Measurements from ENCODE around the gene RPL23.
A peak's percentile ranks its signal among the peaks of the same experiment; 100 is the strongest.

Gene RPL23

DNA sequence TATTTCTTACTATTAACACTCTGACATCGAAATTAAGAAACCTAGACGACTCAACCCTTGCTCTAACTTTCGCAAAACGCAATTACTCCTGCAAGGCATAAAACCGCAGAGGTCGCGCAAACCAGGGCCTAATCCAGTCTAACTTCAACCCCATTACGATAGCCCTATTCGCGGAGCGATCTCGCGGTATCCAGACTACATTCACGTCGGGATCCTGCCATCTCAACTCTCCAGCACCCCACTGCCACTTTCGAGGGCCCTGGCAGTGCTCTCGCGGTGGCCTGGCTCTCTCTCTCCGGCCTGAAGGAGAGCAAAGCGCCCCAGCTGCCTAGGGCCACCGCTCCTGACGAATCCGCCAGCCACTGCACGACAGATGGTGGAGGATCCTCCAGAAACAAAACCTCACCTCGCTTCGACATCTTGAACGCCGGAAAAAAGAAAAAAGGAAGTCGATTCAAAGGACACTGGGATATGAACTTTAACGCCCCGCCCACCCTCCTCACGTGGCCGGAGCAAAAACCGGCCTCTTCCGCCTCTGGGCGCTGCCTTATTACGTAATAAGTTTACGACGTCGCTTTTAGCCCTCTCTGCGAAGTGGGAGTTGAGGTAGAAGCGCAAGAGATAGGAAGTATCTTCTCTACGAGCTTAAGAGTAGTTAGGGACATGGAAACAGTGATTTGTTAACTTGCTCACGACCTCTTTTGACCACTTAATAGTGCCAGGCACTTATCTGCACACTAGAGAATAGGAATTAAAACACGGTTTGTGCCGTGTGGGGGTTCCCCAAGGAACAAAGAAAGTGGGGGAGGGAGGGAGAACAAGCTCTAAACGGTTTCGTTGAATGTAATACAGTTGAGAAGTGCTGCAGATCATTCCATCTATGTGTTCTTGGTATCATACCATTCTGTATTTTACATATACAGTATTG, at the start of gene RPL23:
Gene RPL23 (minus strand): TSS at position 430 of the 928 bp plus-strand sequence. CDS start 11 bp downstream, at position 419.
- DNase-seq (ENCODE audit: low read depth): peak; percentile 98
- H3K4me3 ChIP-seq (replicated peaks; ENCODE audit: low read depth, low read length): peak within 1 kb of the TSS; percentile 94
- TF ChIP-seq, protein P1, sequence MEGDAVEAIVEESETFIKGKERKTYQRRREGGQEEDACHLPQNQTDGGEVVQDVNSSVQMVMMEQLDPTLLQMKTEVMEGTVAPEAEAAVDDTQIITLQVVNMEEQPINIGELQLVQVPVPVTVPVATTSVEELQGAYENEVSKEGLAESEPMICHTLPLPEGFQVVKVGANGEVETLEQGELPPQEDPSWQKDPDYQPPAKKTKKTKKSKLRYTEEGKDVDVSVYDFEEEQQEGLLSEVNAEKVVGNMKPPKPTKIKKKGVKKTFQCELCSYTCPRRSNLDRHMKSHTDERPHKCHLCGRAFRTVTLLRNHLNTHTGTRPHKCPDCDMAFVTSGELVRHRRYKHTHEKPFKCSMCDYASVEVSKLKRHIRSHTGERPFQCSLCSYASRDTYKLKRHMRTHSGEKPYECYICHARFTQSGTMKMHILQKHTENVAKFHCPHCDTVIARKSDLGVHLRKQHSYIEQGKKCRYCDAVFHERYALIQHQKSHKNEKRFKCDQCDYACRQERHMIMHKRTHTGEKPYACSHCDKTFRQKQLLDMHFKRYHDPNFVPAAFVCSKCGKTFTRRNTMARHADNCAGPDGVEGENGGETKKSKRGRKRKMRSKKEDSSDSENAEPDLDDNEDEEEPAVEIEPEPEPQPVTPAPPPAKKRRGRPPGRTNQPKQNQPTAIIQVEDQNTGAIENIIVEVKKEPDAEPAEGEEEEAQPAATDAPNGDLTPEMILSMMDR (IDR thresholded peaks at IDR 0.05; ENCODE audit: low read length, missing control alignments): no peak

DNA sequence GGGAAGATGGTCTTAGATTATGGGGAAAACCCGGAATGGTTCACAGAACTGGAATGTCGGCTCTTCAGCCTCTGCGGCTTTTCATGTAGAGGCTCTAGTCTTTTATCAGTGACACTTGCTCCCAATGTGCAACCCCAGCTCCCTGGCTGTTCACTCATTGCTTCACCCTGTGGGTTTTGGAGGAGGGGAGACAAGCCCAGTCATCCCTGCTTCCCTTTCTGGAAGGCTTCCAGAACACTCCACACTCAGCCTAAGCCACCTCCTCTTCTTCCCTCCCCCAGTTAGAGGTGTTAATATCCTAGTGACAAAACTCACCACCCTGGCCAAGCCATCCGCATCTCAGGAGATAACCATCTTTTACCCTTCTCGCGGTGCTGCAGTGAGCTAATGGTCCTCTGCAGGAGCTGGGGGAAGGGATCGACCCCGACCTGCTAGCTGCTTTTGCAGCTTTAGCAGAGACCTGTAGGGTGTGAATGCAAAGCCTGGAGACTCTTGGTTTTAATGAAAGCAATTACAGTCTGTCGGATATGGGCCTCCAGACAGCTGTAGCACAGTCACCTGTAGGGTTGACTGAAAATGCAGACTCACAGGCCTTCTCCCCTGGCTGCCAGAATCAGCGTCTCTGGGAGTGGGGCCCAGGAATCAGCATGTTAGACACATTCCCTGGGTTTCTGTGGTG, 47.6 kb upstream of the RPL23 start:
- no peak overlapping the region for H3K4me3 ChIP-seq (replicated peaks; ENCODE audit: low read depth, low read length)
- peak; percentile 96 for DNase-seq (ENCODE audit: low read depth)
- TF ChIP-seq, protein P1 (IDR thresholded peaks at IDR 0.05; ENCODE audit: low read length, missing control alignments): no peak

DNA sequence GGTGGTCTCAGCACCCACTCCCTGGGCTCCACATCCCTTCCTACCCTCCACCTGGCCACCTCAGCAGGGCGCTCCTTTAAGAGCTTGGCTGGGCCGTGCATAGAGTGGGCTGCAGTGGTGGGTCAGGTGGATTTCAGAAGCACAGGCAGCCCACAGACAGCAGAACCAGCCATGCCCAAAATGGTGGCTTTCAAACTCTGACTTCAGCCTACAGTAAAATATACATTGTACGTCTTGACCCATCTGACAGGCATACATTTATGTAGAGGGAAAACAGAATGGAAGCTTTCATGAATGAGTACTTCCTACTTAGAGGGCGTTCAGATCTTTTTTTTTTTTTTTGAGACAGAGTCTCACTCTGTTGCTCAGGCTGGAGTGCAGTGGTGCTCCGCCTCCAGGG, 45.9 kb upstream of the RPL23 start:
- TF ChIP-seq, protein P1 (IDR thresholded peaks at IDR 0.05; ENCODE audit: low read length, missing control alignments): no peak
- no peak overlapping the region for H3K4me3 ChIP-seq (replicated peaks; ENCODE audit: low read depth, low read length)
- no peak for DNase-seq (ENCODE audit: low read depth)

DNA sequence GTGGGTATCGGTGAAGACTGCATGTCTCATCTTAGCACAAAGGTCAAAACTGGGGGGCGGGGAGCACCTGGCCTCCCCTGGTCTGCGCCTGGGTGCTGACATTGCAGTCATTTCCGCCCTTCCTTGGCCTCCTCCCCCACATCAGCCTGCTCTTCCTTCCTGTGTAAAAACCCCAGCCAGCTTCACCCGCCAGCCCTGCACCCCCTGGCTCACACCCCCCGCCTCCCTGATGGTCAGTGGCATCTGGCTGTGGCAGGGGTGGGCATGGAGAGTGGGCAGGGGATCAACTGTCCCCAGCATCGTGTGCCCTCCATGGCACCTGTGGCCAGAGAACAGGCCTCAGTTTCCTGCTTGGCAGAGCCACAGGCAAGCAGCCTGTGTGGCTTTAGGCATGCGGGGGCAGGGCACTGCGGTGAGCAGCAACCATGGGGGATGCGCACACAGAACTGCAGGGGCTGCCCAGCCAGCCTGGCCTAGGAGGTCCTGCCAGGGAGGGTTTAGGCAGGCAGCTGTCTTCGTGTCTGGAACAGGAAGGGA, 45.4 kb upstream of the RPL23 start:
- TF ChIP-seq, protein P1 (IDR thresholded peaks at IDR 0.05; ENCODE audit: low read length, missing control alignments): no peak
- no peak overlapping the region for H3K4me3 ChIP-seq (replicated peaks; ENCODE audit: low read depth, low read length)
- peak; percentile 31 for DNase-seq (ENCODE audit: low read depth)

DNA sequence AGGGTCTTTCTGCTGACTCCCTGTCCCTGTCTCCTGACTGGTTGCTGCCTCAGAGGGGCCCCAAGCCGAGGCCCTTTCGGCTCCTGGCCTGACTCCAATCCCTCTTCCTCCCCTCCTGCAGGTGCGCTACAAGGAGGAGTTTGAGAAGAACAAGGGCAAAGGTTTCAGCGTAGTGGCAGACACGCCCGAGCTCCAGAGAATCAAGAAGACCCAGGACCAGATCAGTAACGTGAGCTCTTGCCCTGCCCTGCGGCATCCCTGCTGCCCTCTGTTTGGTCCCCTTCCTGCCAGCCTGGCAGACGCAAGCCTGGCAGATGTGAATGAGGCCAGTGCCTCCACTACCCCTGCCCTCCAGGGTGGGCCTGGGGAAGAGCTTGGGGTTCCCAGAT, 44.8 kb upstream of the RPL23 start:
- no peak for DNase-seq (ENCODE audit: low read depth)
- TF ChIP-seq, protein P1 (IDR thresholded peaks at IDR 0.05; ENCODE audit: low read length, missing control alignments): no peak
- no peak overlapping the region for H3K4me3 ChIP-seq (replicated peaks; ENCODE audit: low read depth, low read length)

GRCh38 chr17:38897671-38898290, 44.3 kb upstream of the RPL23 start:
- no peak for DNase-seq (ENCODE audit: low read depth)
- TF ChIP-seq, protein P1 (IDR thresholded peaks at IDR 0.05; ENCODE audit: low read length, missing control alignments): no peak
- H3K4me3 ChIP-seq (replicated peaks; ENCODE audit: low read depth, low read length): no peak overlapping the region

Data from fibroblast of pulmonary artery (primary cell).